K562 (cell line): ENCODE results near the gene COPS6. TPM values are rescaled to one million over a fixed set of nuclear protein-coding genes. Genes with fewer than 3 reads are reported as not detected.

Source experiments
- CREM ChIP-seq: IDR thresholded peaks from 2 replicates; pipeline ENCODE4 v1.6.1; 2014; ENCODE audit warnings: antibody characterized with exemption, low read depth
- DMBX1 ChIP-seq: fragments of 250-450 bp; sonication (Bioruptor Pico); IDR thresholded peaks from 2 replicates; pipeline ENCODE4 v1.8.0; 2022; ENCODE audit warnings: inconsistent platforms, mild to moderate bottlenecking, moderate library complexity, borderline replicate concordance
- FOXK1 ChIP-seq: sonication (generic); formaldehyde crosslinking; IDR thresholded peaks from 2 replicates; pipeline ENCODE4 v1.8.0; 2022; ENCODE audit warnings: missing genetic modification reagents, mild to moderate bottlenecking, borderline replicate concordance
- GATA2 ChIP-seq: sonication (generic); formaldehyde crosslinking; IDR thresholded peaks from 2 replicates; pipeline ENCODE4 v1.4.0; 2020; ENCODE audit warnings: mild to moderate bottlenecking, missing genetic modification reagents
- HOXB6 ChIP-seq: fragments of 250-450 bp; sonication (Bioruptor Pico); IDR thresholded peaks from 2 replicates; pipeline ENCODE4 v1.5.1; 2022; ENCODE audit warnings: mild to moderate bottlenecking, borderline replicate concordance
- MECOM ChIP-seq: fragments of 250-450 bp; sonication (Bioruptor Pico); IDR thresholded peaks from 2 replicates; pipeline ENCODE4 v1.8.0; 2022; ENCODE audit warnings: inconsistent platforms
- NFE2L1 ChIP-seq: fragments of 450-650 bp; IDR thresholded peaks from 2 replicates; pipeline ENCODE4 v1.6.1; 2016; ENCODE audit warnings: missing genetic modification characterization, low read depth, mild to moderate bottlenecking, missing compliant biosample characterization, moderate library complexity, borderline replicate concordance
- SIX5 ChIP-seq, 2 experiments: IDR thresholded peaks; 2 replicates each; pipeline ENCODE4 v1.6.1; 2011; ENCODE audit warnings: low read length in 2 of 2, borderline replicate concordance in 1 of 2, low read depth in 1 of 2, mild to moderate bottlenecking in 1 of 2, moderate library complexity in 1 of 2; ENCODE audit not compliant: insufficient read depth in 1 of 2
- SMAD1 ChIP-seq: fragments of 150-350 bp; IDR thresholded peaks from 2 replicates; pipeline ENCODE4 v1.6.1; 2014; ENCODE audit warnings: low read length, low read depth; ENCODE audit not compliant: partially characterized antibody
- TEAD1 ChIP-seq, 2 experiments: fragments of 450-650 bp in 1 of 2; sonication (generic) in 1 of 2; formaldehyde crosslinking; IDR thresholded peaks; 2 replicates each; pipeline versions ENCODE4 v1.4.0 to v1.8.0; 2020 to 2022; ENCODE audit warnings: mild to moderate bottlenecking in 2 of 2, missing genetic modification reagents in 1 of 2
- TEAD2 ChIP-seq: fragments of 450-650 bp; IDR thresholded peaks from 2 replicates; pipeline ENCODE4 v1.6.1; 2016; ENCODE audit warnings: missing genetic modification characterization, control low read depth, missing compliant biosample characterization
- TGIF2 ChIP-seq: sonication (generic); formaldehyde crosslinking; IDR thresholded peaks from 2 replicates; pipeline ENCODE4 v1.8.1; 2022; ENCODE audit warnings: mild to moderate bottlenecking, missing genetic modification reagents, moderate library complexity
- TRIM24 ChIP-seq, 2 experiments: fragments of 450-650 bp; IDR thresholded peaks; 2 replicates each; pipeline ENCODE4 v1.6.1; 2016
- TRIM28 ChIP-seq: fragments of 450-650 bp; IDR thresholded peaks from 2 replicates; pipeline ENCODE4 v1.6.1; 2017
- ZKSCAN3 ChIP-seq: fragments of 250-450 bp; sonication (Bioruptor Pico); IDR thresholded peaks from 2 replicates; pipeline ENCODE4 v1.4.0; 2020
- ZNF140 ChIP-seq: fragments of 250-450 bp; sonication (Bioruptor Pico); IDR thresholded peaks from 2 replicates; pipeline ENCODE4 v1.8.0; 2021; ENCODE audit warnings: moderate library complexity, mild to moderate bottlenecking, inconsistent platforms
- ZNF143 ChIP-seq: sonication (generic); formaldehyde crosslinking; IDR thresholded peaks from 2 replicates; pipeline ENCODE4 v1.9.0; 2022; ENCODE audit warnings: mild to moderate bottlenecking, missing genetic modification reagents
- polyA plus RNA-seq, 8 experiments: library from polyadenylated mRNA; depleted of rRNA in 4 of 8; stranded (reverse) in 5 of 8; unstranded in 3 of 8; fragments of >200 nt; fragmentation: Nextera tagmentation in 2 of 8; fragmentation: Illumina TruSeq in 1 of 8; extraction: Ambion mirVana in 2 of 8; extraction: Trizol in 1 of 8; gene quantifications; 2 replicates each; pipeline versions ENCODE4 v1.2.1 to v1.2.3, GENCODE V29; 2011 to 2014; ENCODE audit warnings: inconsistent platforms in 1 of 8, missing spikeins in 1 of 8
- total RNA-seq, 7 experiments: library from RNA; depleted of rRNA in 6 of 7; stranded (reverse); fragments of >200 nt in 6 of 7; fragmentation: Illumina TruSeq in 2 of 7; extraction: Trizol in 2 of 7; gene quantifications; 2 replicates each; pipeline versions ENCODE4 v1.2.1 to v1.2.3, GENCODE V29; 2011 to 2021; ENCODE audit warnings: low replicate concordance in 1 of 7
- TF ChIP-seq, protein P1 (sequence below): fragments of 200-800 bp; sonication (Bioruptor generic); IDR thresholded peaks from 2 replicates; pipeline ENCODE4 v1.6.1; 2017; ENCODE audit warnings: missing genetic modification characterization, missing compliant biosample characterization
- TF ChIP-seq, protein P2 (sequence below): fragments of 450-650 bp; IDR thresholded peaks from 2 replicates; pipeline ENCODE4 v1.6.1; 2017; ENCODE audit warnings: mild to moderate bottlenecking, moderate library complexity
- TF ChIP-seq, protein P3 (sequence below): sonication (generic); formaldehyde crosslinking; IDR thresholded peaks from 2 replicates; pipeline ENCODE4 v1.8.0; 2022; ENCODE audit warnings: mild to moderate bottlenecking, missing genetic modification reagents, borderline replicate concordance

COPS6 gene
- total and polyA plus RNA-seq, 9 of the 15 experiments (the other 6 are each of a cell fraction or from before 2014, with no cell fraction given): 63.0 to 331 (median 168) TPM

DNA sequence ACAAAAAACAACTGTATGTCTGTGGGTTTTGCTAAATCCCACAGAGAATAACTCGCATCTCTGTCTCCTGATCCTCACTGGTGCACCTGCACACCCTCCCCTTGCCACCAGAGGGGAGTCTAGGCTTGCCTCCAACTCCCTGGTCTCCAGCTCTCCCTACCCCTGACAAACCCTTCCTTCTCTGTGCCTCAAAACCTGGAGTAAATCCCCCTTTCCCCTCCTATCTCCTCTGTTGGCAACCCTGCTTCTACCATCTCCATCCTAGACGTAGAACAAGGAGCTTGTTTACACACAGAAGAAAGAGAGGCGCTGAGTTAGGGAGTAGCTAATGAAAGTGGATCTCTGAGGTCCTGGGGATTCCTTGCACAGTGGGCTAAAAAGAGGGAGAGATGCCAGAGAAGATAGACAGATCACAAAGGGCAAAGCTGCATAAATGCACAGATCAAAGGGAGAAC lies 44.0 kb downstream of the COPS6 start (continued):
- TF ChIP-seq GATA2 (CRISPR knock-in tag): no peak
- no peak for TF ChIP-seq SMAD1
- no peak for TF ChIP-seq TEAD1 (CRISPR knock-in tag; IDR thresholded peaks at IDR 0.05)
- TF ChIP-seq SIX5 (IDR thresholded peaks at IDR 0.05; ENCODE audit: borderline replicate concordance in 1 of 2, insufficient read depth in 1 of 2, low read depth in 1 of 2, low read length in 2 of 2): no peak
- TF ChIP-seq CREM: peak; percentile 20; the same call in 1 of the 2 replicates
- TF ChIP-seq, protein P1, sequence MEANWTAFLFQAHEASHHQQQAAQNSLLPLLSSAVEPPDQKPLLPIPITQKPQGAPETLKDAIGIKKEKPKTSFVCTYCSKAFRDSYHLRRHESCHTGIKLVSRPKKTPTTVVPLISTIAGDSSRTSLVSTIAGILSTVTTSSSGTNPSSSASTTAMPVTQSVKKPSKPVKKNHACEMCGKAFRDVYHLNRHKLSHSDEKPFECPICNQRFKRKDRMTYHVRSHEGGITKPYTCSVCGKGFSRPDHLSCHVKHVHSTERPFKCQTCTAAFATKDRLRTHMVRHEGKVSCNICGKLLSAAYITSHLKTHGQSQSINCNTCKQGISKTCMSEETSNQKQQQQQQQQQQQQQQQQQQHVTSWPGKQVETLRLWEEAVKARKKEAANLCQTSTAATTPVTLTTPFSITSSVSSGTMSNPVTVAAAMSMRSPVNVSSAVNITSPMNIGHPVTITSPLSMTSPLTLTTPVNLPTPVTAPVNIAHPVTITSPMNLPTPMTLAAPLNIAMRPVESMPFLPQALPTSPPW: no peak
- no peak for TF ChIP-seq TEAD2 (tag)
- TF ChIP-seq ZKSCAN3 (CRISPR knock-in tag): no peak
- TF ChIP-seq TGIF2 (CRISPR knock-in tag): no peak
- no peak for TF ChIP-seq MECOM
- TF ChIP-seq TRIM24 (IDR thresholded peaks at IDR 0.05): no peak
- TF ChIP-seq ZNF140 (CRISPR knock-in tag): no peak
- no peak for TF ChIP-seq FOXK1 (CRISPR knock-in tag)
- no peak for TF ChIP-seq DMBX1 (CRISPR knock-in tag)
- 0 out of 2 replicates have a peak, but pooled peaks have one; percentile 21 for TF ChIP-seq TRIM28
- no peak for TF ChIP-seq NFE2L1 (tag)
- TF ChIP-seq, protein P2, sequence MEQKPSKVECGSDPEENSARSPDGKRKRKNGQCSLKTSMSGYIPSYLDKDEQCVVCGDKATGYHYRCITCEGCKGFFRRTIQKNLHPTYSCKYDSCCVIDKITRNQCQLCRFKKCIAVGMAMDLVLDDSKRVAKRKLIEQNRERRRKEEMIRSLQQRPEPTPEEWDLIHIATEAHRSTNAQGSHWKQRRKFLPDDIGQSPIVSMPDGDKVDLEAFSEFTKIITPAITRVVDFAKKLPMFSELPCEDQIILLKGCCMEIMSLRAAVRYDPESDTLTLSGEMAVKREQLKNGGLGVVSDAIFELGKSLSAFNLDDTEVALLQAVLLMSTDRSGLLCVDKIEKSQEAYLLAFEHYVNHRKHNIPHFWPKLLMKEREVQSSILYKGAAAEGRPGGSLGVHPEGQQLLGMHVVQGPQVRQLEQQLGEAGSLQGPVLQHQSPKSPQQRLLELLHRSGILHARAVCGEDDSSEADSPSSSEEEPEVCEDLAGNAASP: no peak
- TF ChIP-seq ZNF143 (CRISPR knock-in tag): no peak
- TF ChIP-seq HOXB6 (CRISPR knock-in tag): no peak
- TF ChIP-seq, protein P3, sequence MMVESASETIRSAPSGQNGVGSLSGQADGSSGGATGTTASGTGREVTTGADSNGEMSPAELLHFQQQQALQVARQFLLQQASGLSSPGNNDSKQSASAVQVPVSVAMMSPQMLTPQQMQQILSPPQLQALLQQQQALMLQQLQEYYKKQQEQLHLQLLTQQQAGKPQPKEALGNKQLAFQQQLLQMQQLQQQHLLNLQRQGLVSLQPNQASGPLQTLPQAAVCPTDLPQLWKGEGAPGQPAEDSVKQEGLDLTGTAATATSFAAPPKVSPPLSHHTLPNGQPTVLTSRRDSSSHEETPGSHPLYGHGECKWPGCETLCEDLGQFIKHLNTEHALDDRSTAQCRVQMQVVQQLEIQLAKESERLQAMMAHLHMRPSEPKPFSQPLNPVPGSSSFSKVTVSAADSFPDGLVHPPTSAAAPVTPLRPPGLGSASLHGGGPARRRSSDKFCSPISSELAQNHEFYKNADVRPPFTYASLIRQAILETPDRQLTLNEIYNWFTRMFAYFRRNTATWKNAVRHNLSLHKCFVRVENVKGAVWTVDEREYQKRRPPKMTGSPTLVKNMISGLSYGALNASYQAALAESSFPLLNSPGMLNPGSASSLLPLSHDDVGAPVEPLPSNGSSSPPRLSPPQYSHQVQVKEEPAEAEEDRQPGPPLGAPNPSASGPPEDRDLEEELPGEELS (CRISPR knock-in tag): no peak
